ENCODE data around the gene GTSE1.

GTSE1 gene

GRCh38 chr22:46380069-46380468 is 83.4 kb downstream of the GTSE1 start:
- TF ChIP-seq CTCF (IDR thresholded peaks at IDR 0.05; ENCODE audit: low read depth, low read length) = no peak
- no peak overlapping the region for H3K4me3 ChIP-seq (ENCODE audit: low read depth, low read length)
